ENCODE results near the gene CLIC1.

CLIC1 gene

DNA sequence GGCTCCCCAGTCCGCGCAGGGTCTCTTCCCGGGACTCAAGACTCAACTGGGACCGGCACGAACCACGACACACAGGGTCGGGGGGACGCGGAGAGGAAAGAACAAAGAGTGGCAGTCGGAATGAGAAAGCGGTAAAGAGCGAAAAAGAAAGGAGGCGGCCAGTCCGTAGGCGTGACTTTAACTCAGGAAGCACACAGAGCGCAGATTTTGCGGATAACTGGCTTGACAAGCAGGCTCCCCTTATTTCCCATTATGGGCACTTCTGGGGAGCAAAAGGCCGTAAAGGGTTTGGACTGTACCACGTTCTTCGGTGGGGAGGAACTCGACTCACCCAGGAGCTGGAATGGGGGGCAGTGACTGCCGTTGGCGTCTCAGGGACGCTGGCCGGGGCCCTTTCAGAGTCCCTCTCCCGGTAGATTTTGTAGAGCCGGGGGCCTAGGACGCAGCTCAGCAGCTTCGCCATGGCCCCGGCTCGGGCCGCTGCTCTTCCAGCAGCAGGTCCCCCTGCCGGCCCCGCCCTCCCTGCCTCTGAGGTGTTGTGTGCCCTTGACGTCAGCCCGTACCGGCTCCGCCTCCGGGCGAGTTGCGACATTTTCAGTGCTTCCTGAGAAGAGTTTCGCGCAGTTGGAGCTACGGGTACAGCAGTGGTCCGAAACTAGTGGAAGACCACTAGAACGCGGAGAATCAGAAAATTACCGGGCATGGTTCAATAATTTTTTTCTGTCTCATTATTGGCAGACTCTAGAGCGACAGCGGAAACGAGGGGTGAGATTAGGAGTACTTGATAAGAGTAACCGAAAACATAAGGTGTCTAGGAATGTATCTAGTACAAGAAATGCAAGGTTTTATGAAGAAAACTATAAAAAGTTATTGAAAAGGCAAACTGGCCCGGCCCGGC lies 33.3 kb downstream of the CLIC1 start, which contains the start of gene ABHD16A:
TSS of gene ABHD16A (minus strand) at position 506 of the 898 bp plus-strand sequence. CDS start at position 463, 43 bp downstream.
- FAIRE-seq (peak; percentile 67), DNase-seq (ENCODE audit: low spot score) (peak; percentile 89)

- no peak for FAIRE-seq
- DNase-seq (ENCODE audit: low spot score) = no peak
Observed at GRCh38 chr6:31702405-31702818, 33.9 kb downstream of the CLIC1 start.

- DNase-seq (ENCODE audit: low spot score) = no peak
- FAIRE-seq = no peak
Observed at GRCh38 chr6:31701666-31702404, 34.5 kb downstream of the CLIC1 start.

DNA sequence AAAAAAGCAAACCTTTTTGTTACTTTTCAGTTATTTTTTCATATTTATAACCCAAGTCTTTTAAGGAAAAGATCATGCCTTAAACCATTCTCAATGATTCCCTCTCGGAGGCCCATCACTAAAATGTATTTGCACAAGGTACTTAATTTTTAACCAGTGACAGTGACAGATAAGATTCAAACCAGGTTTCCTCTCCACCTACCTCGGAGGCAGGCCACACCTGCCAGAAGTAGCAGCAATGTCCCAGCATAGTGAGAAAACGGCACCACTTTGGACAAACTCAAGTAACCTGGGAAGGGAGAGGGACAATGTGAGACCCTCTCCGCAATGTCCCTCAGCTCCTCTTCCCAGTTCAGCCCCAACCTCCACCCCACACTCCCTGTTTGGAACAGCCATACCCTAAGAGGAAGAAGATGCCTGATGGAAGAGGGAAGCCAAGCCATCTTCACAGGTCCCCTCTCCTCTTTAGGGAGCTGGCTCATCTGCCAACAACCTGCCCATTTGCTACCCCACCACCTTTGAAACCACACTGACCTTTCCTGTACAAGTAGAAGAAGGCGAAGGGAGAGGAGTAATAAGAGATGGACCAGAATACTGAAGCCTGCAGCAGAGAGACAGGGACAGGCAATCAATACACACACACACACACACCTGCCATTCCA lies 35.5 kb downstream of the CLIC1 start:
- FAIRE-seq (no peak), DNase-seq (ENCODE audit: low spot score) (no peak)

DNA sequence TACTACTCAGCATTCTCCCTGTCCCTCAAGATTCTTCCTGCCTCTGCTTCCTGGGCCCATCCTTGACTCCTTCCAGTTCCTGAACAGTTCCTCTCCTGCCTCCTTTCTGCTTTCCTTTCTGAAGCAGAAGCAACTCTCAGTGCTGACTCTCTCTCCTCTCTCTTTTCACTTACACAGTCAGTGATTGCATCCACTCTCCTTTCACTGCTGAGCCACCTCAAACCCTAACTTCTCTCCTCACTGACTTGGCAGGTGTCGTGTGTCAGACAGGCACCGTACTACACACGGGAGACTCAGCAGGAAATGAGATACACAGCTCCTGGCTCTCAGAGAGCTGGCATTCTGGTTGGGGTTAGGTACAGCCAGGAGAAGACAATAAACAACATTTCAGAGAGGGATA lies 38.8 kb downstream of the CLIC1 start:
- FAIRE-seq (no peak), DNase-seq (ENCODE audit: low spot score) (no peak)

DNA sequence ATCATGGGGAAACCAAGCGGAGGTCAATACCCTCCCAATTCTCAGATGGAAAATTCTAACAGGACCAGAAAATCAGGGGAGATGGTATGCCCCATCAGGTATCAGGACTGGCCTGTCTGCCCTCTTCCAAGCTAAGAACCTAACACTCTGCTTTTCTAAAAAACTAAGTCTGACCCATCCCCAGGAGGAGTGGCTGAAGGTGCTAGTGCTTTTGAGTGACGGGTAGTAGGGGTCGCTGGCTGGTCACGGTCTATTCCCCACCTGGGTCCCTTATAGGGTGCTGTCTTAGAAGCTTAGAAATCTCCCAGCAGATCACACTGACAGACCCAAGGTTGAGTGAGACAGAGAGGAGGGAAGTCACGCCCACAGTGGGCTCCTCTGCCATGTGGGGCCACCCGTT lies 42.8 kb downstream of the CLIC1 start:
- no peak for FAIRE-seq

GRCh38 chr6:31692886-31693285 lies 43.4 kb downstream of the CLIC1 start:
- DNase-seq (ENCODE audit: low spot score) = no peak
- no peak for FAIRE-seq

More for the DNA sequence above, 42.8 kb downstream of the CLIC1 start:
- DNase-seq (ENCODE audit: low spot score) = no peak

- no peak for DNase-seq (ENCODE audit: low spot score)
- FAIRE-seq = no peak
Observed at GRCh38 chr6:31692353-31692752, 44.0 kb downstream of the CLIC1 start.

DNA sequence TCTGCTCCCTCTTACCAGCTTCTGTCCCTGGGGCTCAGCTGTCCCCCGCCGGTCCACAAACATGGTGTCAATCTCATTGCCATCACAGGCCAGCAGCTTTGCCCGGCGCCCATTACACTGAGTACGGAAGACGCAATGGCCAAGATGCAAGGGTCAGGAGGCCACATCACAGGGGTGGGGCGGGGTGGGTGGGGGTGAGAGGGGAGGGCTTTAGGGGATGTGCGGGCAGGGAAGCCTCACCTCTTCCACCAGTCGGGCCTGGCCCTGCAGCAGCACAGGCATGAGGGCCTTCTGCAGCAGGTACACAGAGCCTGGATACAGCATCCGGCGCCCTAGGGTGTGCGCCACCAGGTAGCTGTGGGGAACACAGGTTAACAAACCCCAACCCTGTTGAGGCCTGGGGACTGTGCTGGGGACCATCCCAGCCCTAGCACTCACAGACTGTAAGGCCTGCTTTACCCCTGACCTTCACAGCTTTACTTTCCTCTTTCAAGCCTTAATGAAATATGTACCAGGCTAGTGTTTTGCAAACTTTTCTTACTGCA lies 44.7 kb downstream of the CLIC1 start:
- DNase-seq (ENCODE audit: low spot score) (no peak), FAIRE-seq (no peak)

DNA sequence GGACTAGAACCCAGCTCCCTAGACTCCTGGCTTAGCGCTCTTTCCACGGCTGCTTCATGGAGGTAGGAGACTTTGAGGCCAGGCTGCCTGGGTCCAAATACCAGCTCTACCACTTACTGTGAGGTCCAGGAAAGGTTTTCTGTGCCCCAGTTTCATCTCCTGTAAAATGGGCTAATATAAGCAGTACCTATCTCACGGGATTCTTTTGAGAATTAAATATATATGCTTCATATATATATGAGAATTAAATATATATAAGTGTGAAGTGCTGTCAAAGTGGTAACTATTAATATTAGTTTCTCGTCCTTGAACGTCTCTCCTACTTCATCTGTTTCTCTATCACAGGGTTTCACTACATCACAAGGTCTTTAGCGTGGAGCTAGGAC lies 45.3 kb downstream of the CLIC1 start:
- FAIRE-seq (no peak), DNase-seq (ENCODE audit: low spot score) (no peak)

DNA sequence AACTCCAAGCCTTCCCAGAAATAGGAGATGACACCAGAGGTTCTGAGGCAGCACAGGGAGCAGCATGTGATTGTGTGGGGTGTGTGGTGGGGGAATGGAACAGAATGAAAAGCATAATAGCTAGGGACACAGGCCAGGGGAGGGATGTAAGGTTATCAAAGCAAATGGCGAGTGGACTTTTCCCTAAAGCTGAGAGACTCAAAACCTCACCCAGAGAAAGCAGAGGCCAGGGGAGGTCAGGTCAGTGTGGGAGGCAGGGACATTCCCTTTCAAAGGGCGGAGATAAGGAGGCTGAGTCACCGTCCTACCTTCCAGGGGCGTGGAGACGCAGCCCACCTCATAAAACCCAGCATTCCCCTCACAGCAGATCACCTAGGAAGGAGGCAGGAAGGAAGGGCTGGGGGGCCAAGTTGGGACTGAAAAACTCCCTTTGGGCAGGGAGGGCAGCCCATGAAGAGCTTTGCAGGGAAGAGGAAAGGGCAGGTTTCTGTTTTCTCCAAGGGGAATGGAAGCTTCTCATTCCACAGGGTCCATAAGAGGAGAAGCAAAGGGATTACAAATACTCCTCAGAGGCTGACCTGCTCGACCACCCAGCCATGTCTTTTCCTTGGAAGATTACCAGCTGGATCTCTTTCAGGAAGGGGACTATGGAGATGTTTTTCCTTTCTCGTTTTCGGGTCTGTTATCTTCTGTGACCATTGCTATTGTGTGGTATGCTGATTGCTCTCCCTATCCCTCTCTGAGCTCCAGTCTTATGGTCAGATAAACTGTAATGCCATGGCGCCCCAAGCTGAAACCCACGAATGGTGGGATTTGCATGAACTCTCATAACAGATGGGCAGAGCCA lies 45.9 kb downstream of the CLIC1 start:
- no peak for FAIRE-seq
- DNase-seq (ENCODE audit: low spot score) = no peak

GRCh38 chr6:31689249-31690110 lies 46.9 kb downstream of the CLIC1 start:
- DNase-seq (ENCODE audit: low spot score) (no peak), FAIRE-seq (no peak)

- FAIRE-seq (no peak), DNase-seq (ENCODE audit: low spot score) (no peak)
Observed at GRCh38 chr6:31687860-31688693, 48.3 kb downstream of the CLIC1 start.

DNA sequence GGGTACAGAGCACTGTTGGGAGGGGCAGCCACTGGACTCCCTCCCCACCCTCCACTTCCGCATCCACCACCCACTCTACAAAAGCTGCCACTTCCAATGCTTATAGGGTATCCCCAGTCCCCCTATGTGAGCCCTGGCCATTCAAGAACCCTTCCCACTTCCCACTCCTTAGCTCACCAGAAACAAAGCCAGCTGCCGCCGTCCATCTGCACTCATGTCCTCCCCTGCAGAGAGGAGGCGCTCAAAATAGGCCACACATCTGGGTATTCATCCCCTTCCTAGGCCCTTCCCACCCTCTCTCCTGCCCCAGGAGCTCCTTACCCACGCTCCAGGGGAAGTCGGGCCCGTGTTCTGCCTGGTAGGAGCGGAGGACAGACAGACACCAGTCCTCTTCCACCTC lies 49.0 kb downstream of the CLIC1 start:
- DNase-seq (ENCODE audit: low spot score) = no peak
- FAIRE-seq = no peak

DNA sequence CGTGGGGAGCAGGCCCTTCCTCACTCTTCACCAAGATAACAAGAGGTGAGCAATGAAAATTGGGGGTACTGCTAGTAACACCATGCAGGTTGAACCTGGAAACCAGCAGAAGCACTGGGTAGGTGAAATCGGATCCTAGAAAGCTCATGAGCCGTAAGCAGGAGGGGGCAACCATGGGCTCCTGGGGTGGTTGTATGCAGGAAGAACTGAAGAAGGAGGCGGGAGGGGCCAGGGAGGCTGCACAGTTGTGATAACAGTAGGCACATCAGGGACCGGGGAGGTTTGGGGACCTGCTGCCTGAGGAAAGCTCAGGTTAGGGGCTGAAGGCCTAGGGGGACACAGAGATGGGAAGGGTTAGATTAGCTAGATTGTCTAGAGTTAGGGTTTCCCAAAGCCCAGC lies 49.8 kb downstream of the CLIC1 start:
- FAIRE-seq = no peak

DNA sequence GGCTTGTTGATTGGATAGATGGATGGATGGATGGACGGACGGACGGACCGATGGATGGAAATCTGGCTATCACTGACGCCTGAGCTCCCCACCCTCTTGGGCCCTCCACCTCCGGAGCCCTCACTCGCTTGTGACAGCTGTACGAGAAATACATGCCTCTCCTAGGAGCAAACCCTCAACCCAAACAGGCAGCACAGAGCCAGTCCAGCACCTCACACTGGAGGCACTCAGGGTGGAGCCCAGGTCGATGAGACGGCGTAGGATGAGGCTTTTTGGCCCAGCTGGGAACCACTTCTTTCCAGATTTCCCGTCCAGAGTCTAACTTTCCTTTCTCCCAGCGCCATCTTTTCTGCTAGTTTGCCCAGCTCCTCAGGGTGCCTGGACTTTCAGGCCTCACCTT lies 52.7 kb downstream of the CLIC1 start:
- FAIRE-seq (no peak), DNase-seq (ENCODE audit: low spot score) (no peak)

More for the DNA sequence above, 49.8 kb downstream of the CLIC1 start:
- DNase-seq (ENCODE audit: low spot score) = no peak

DNA sequence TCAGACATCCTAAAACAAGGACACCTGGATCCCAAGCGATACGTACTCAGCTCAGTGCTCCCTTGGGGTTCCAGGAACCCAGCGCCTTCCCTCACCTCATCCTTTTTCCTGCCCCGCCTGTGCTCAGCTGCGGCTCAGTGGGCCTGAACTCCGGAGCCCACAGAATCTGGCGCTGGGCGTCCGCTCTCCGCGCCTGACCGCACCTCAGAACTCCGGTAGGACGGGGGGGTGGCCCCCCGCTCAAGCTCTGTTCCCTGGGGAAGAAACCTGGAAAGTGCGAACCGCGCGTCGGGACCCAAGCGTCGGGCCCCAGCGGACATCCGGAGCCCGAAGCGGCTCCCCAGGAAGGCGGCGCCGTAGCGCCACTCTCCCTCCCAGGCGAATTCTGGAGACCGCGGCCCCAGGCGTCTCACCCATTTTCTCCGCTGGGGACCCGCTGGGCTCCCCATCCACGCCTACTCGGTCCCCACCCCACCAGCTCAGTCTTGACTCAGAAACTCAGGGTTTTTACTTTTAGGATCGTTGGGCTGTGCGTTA lies 55.1 kb downstream of the CLIC1 start:
- no peak for DNase-seq (ENCODE audit: low spot score)
- no peak for FAIRE-seq

All from RCC 7860 (cell line).